ENCODE data around the gene PHACTR4. TPM values are rescaled to one million over a fixed set of nuclear protein-coding genes. Genes with fewer than 3 reads are reported as not detected.

PHACTR4 gene
- total and polyA plus RNA-seq, 2 experiments from 2014 or later: 35.4 to 47.1 TPM

DNA sequence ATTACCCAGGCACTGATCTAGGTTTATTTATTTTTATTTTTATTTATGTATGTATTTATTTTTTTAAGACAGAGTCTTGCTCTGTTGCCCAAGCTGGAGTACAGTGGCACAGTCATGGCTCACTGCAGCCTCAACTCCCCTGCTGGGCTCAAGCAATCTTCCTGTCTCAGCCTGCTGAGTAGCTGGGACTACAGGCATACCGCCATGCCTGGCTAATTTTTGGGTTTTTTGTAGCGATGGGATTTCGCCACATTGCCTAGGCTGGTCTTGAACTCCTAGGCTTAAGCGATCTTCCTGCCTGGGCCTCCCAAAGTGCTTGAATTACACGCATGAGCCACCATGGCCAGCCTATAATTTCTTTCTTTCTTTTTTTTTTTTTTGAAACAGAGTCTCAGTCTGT is 9.4 kb downstream of the PHACTR4 start (continued):
- TF ChIP-seq, protein P1, sequence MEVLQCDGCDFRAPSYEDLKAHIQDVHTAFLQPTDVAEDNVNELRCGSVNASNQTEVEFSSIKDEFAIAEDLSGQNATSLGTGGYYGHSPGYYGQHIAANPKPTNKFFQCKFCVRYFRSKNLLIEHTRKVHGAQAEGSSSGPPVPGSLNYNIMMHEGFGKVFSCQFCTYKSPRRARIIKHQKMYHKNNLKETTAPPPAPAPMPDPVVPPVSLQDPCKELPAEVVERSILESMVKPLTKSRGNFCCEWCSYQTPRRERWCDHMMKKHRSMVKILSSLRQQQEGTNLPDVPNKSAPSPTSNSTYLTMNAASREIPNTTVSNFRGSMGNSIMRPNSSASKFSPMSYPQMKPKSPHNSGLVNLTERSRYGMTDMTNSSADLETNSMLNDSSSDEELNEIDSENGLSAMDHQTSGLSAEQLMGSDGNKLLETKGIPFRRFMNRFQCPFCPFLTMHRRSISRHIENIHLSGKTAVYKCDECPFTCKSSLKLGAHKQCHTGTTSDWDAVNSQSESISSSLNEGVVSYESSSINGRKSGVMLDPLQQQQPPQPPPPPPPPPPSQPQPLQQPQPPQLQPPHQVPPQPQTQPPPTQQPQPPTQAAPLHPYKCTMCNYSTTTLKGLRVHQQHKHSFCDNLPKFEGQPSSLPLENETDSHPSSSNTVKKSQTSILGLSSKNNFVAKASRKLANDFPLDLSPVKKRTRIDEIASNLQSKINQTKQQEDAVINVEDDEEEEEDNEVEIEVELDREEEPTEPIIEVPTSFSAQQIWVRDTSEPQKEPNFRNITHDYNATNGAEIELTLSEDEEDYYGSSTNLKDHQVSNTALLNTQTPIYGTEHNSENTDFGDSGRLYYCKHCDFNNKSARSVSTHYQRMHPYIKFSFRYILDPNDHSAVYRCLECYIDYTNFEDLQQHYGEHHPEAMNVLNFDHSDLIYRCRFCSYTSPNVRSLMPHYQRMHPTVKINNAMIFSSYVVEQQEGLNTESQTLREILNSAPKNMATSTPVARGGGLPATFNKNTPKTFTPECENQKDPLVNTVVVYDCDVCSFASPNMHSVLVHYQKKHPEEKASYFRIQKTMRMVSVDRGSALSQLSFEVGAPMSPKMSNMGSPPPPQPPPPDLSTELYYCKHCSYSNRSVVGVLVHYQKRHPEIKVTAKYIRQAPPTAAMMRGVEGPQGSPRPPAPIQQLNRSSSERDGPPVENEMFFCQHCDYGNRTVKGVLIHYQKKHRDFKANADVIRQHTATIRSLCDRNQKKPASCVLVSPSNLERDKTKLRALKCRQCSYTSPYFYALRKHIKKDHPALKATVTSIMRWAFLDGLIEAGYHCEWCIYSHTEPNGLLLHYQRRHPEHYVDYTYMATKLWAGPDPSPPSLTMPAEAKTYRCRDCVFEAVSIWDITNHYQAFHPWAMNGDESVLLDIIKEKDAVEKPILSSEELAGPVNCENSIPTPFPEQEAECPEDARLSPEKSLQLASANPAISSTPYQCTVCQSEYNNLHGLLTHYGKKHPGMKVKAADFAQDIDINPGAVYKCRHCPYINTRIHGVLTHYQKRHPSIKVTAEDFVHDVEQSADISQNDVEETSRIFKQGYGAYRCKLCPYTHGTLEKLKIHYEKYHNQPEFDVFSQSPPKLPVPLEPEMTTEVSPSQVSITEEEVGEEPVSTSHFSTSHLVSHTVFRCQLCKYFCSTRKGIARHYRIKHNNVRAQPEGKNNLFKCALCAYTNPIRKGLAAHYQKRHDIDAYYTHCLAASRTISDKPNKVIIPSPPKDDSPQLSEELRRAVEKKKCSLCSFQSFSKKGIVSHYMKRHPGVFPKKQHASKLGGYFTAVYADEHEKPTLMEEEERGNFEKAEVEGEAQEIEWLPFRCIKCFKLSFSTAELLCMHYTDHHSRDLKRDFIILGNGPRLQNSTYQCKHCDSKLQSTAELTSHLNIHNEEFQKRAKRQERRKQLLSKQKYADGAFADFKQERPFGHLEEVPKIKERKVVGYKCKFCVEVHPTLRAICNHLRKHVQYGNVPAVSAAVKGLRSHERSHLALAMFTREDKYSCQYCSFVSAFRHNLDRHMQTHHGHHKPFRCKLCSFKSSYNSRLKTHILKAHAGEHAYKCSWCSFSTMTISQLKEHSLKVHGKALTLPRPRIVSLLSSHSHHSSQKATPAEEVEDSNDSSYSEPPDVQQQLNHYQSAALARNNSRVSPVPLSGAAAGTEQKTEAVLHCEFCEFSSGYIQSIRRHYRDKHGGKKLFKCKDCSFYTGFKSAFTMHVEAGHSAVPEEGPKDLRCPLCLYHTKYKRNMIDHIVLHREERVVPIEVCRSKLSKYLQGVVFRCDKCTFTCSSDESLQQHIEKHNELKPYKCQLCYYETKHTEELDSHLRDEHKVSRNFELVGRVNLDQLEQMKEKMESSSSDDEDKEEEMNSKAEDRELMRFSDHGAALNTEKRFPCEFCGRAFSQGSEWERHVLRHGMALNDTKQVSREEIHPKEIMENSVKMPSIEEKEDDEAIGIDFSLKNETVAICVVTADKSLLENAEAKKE (CRISPR knock-in tag; IDR thresholded peaks at IDR 0.05): no peak
- TF ChIP-seq STAT1 (IDR thresholded peaks at IDR 0.05; ENCODE audit: unreplicated experiment) (no peak), CREB1 (CRISPR knock-in tag; IDR thresholded peaks at IDR 0.05; ENCODE audit: low read depth) (no peak)

DNA sequence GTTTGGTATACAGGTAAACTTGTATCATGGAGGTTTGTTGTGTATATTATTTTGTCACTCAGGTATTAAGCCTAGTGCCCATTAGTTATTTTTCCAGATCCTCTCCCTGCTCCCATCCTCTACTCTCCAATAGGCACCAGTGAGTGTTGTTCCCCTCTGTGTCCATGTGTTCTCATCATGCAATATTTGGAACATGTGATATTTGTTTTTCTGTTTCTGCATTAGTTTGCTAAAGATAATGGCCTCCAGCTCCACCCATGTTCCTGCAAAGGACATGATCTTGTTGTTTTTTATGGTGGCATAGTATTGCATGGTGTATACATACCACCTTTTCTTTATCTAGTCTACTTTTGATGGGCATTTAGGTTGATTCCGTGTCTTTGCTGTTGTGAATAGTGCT is 10.9 kb downstream of the PHACTR4 start:
- H2AFZ ChIP-seq: no peak overlapping the region
- peaks cover 97% of the 10 kb centered on the region for H3K79me2 ChIP-seq (replicated peaks; ENCODE audit: insufficient read depth)
- DNase-seq (ENCODE audit: low spot score): no peak
- H4K20me1 ChIP-seq (replicated peaks; ENCODE audit: insufficient read depth): peaks cover 38% of the 10 kb centered on the region
- no peaks in the 10 kb centered on the region; the same call in 2 of the 3 replicates for H3K4me1 Mint-ChIP-seq
- no peak overlapping the region for H3K4me3 ChIP-seq
- no peaks in the 10 kb centered on the region for H3K36me3 ChIP-seq (ENCODE audit: insufficient read depth)
- no peak overlapping the region for H3K27ac ChIP-seq (ENCODE audit: low read depth)
- H3F3A ChIP-seq (replicated peaks; ENCODE audit: low read depth): no peaks in the 10 kb centered on the region
- H3K4me2 ChIP-seq: no peak overlapping the region
- H3K9me3 Mint-ChIP-seq: no peaks in the 10 kb centered on the region
- H3K27me3 Mint-ChIP-seq (ENCODE audit: insufficient read depth, low read depth, poor library complexity): peaks cover 5% of the 10 kb centered on the region
- H3K27me3 ChIP-seq (ENCODE audit: insufficient read depth): no peaks in the 10 kb centered on the region
- H3K4me3 Mint-ChIP-seq: no peak overlapping the region
- H3K9me2 ChIP-seq (ENCODE audit: insufficient read depth): no peaks in the 10 kb centered on the region
- H3K4me1 ChIP-seq (ENCODE audit: insufficient read depth): no peaks in the 10 kb centered on the region
- H3K27ac Mint-ChIP-seq: no peak overlapping the region
- H3K36me3 Mint-ChIP-seq (ENCODE audit: low read depth): peaks cover 26% of the 10 kb centered on the region
- no peak for ATAC-seq
- no peak for TF ChIP-seq STAT1 (IDR thresholded peaks at IDR 0.05; ENCODE audit: unreplicated experiment)
- TF ChIP-seq, protein P2, sequence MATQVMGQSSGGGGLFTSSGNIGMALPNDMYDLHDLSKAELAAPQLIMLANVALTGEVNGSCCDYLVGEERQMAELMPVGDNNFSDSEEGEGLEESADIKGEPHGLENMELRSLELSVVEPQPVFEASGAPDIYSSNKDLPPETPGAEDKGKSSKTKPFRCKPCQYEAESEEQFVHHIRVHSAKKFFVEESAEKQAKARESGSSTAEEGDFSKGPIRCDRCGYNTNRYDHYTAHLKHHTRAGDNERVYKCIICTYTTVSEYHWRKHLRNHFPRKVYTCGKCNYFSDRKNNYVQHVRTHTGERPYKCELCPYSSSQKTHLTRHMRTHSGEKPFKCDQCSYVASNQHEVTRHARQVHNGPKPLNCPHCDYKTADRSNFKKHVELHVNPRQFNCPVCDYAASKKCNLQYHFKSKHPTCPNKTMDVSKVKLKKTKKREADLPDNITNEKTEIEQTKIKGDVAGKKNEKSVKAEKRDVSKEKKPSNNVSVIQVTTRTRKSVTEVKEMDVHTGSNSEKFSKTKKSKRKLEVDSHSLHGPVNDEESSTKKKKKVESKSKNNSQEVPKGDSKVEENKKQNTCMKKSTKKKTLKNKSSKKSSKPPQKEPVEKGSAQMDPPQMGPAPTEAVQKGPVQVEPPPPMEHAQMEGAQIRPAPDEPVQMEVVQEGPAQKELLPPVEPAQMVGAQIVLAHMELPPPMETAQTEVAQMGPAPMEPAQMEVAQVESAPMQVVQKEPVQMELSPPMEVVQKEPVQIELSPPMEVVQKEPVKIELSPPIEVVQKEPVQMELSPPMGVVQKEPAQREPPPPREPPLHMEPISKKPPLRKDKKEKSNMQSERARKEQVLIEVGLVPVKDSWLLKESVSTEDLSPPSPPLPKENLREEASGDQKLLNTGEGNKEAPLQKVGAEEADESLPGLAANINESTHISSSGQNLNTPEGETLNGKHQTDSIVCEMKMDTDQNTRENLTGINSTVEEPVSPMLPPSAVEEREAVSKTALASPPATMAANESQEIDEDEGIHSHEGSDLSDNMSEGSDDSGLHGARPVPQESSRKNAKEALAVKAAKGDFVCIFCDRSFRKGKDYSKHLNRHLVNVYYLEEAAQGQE (IDR thresholded peaks at IDR 0.05; ENCODE audit: unreplicated experiment): no peak
- TF ChIP-seq EZH2 (IDR thresholded peaks at IDR 0.05; ENCODE audit: low read depth, unreplicated experiment): no peak
- no peak for TF ChIP-seq JUNB (IDR thresholded peaks at IDR 0.05; ENCODE audit: unreplicated experiment)
- no peak for TF ChIP-seq ZNF331 (CRISPR knock-in tag; IDR thresholded peaks at IDR 0.05; ENCODE audit: low read depth)

Data from GM23338 (cell line).